Glutamatergic neuron (in vitro differentiated cells): ENCODE measurements around the gene ADD3. TPM values are rescaled to one million over a fixed set of nuclear protein-coding genes. Genes with fewer than 3 reads are reported as not detected.

Source experiments
- DNase-seq: peaks from one replicate; pipeline ENCODE4 v3.0.0; 2022
- H3K27ac Mint-ChIP-seq: one replicate; pipeline ENCODE4 v1.8.0; 2020; ENCODE audit warnings: mild to moderate bottlenecking, mixed read lengths, inconsistent platforms; ENCODE audit not compliant: unreplicated experiment
- H3K27me3 Mint-ChIP-seq: one replicate; pipeline ENCODE4 v1.8.0; 2020; ENCODE audit warnings: mild to moderate bottlenecking, moderate library complexity, mixed read lengths, inconsistent platforms; ENCODE audit not compliant: unreplicated experiment
- H3K36me3 Mint-ChIP-seq: one replicate; pipeline ENCODE4 v1.8.0; 2020; ENCODE audit warnings: mild to moderate bottlenecking, mixed read lengths, inconsistent platforms; ENCODE audit not compliant: unreplicated experiment
- H3K4me1 Mint-ChIP-seq: one replicate; pipeline ENCODE4 v1.8.0; 2020; ENCODE audit warnings: mild to moderate bottlenecking, low read depth, mixed read lengths, inconsistent platforms; ENCODE audit not compliant: unreplicated experiment
- H3K4me3 Mint-ChIP-seq: one replicate; pipeline ENCODE4 v1.8.0; 2020; ENCODE audit warnings: mild to moderate bottlenecking, mixed read lengths, inconsistent platforms; ENCODE audit not compliant: unreplicated experiment
- H3K9me3 Mint-ChIP-seq: one replicate; pipeline ENCODE4 v1.8.0; 2020; ENCODE audit warnings: mild to moderate bottlenecking, moderate library complexity, mixed read lengths, inconsistent platforms; ENCODE audit not compliant: unreplicated experiment
- total RNA-seq: library from RNA; stranded (reverse); fragmentation: NEBNext Ultra II Directional; extraction: Animal tissue kit (Norgen Biotek cat#: 25700); gene quantifications from one replicate; pipeline ENCODE4 v1.2.1, GENCODE V29; 2021; ENCODE audit not compliant: unreplicated experiment
- TF ChIP-seq, protein P1 (sequence below): fragments of 200-600 bp; sonication (generic); IDR thresholded peaks from one replicate; pipeline ENCODE4 v1.5.0; 2021; ENCODE audit not compliant: partially characterized antibody, unreplicated experiment

The ADD3 gene
- total RNA-seq, 1 donor from 2014 or later, result 22.8 TPM

DNA sequence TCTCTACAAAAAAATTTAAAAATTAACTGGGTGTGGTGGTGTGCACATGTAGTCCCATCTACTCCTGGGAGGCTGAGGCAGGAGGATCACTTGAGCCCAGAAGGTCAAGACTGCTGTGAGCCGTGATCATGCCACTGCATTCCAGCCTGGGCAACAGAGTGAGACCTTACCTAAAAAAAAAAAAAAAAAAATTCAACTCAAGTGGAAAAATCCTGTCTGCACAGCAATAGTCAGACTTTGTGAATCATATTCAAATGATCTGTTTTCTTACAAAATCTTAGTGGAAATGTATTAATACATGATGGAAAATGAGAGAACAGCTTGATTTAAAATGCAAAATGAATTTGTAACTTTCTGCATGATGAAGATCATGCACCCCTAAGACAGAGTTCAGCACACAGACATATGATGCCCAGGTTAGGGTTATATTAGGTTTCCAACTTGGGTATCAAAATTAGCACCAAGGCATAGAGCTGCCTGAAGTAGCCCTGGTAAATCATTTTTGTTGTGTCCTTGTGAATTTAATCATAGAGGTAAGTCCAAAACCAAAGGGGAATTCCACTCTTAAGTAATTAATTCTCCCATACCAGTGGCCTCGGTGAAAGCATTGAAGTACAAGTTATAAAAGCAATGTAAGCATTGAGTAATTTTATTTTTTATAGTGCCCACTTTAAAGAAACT is 93.8 kb downstream of the ADD3 start:
- H3K27me3 Mint-ChIP-seq, result no peaks in the 10 kb centered on the region
- peaks cover 2% of the 10 kb centered on the region for H3K4me1 Mint-ChIP-seq
- no peak for DNase-seq
- H3K27ac Mint-ChIP-seq, result no peak overlapping the region
- H3K4me3 Mint-ChIP-seq, result no peak overlapping the region
- H3K9me3 Mint-ChIP-seq, result no peaks in the 10 kb centered on the region
- TF ChIP-seq, protein P1, sequence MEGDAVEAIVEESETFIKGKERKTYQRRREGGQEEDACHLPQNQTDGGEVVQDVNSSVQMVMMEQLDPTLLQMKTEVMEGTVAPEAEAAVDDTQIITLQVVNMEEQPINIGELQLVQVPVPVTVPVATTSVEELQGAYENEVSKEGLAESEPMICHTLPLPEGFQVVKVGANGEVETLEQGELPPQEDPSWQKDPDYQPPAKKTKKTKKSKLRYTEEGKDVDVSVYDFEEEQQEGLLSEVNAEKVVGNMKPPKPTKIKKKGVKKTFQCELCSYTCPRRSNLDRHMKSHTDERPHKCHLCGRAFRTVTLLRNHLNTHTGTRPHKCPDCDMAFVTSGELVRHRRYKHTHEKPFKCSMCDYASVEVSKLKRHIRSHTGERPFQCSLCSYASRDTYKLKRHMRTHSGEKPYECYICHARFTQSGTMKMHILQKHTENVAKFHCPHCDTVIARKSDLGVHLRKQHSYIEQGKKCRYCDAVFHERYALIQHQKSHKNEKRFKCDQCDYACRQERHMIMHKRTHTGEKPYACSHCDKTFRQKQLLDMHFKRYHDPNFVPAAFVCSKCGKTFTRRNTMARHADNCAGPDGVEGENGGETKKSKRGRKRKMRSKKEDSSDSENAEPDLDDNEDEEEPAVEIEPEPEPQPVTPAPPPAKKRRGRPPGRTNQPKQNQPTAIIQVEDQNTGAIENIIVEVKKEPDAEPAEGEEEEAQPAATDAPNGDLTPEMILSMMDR, result no peak
- H3K36me3 Mint-ChIP-seq, result no peaks in the 10 kb centered on the region

DNA sequence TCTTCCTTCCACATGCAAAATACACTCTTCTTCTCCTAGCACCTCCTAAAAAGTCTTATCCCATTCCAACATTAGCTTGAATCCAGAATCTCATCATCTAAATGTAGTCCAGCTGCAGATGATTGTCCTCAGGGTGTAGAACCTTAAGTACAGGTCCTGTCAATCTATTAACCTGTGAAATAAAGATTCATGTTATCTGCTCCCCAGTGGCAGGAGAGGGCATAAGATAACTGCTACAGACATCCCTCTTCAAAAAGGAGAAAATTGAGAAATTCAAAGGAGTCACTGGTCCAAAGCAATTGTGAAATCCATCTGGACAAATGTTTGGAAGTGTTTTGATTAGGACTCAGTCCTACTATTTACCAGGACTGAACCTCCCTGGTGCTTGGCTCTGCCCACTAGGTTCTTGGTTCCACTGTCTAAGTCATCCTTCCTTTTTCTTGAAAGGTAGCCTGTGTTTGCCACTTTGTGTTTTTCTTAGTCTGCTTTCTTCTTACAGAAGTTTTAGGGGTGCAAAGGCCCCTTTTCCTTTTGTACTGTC is 96.2 kb downstream of the ADD3 start:
- H3K27me3 Mint-ChIP-seq, result no peaks in the 10 kb centered on the region
- no peak overlapping the region for H3K4me3 Mint-ChIP-seq
- no peaks in the 10 kb centered on the region for H3K4me1 Mint-ChIP-seq
- H3K27ac Mint-ChIP-seq, result no peak overlapping the region
- no peaks in the 10 kb centered on the region for H3K36me3 Mint-ChIP-seq
- H3K9me3 Mint-ChIP-seq, result no peaks in the 10 kb centered on the region
- TF ChIP-seq, protein P1, result no peak
- DNase-seq, result no peak

DNA sequence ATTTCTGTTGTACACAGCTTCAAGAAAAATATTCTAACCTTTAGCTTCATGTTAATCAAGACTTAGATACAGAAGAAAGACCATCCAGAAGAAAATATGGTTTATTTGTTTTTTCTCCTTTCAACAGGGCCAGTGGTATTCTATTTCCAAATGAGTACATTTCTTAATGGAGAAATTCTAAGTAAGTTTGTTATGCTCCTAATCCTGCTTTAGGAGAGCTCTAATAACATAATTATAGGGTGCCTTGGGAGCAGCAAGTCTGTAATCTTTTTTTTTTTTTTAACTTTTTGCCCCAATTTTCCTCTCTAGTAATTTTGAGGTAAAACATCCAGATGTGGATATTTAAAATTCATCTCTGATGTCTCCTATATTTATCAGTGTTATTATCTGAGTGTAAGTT is 98.1 kb downstream of the ADD3 start:
- DNase-seq, result no peak
- no peaks in the 10 kb centered on the region for H3K27me3 Mint-ChIP-seq
- H3K27ac Mint-ChIP-seq, result no peak overlapping the region
- H3K4me1 Mint-ChIP-seq, result no peaks in the 10 kb centered on the region
- H3K4me3 Mint-ChIP-seq, result no peak overlapping the region
- TF ChIP-seq, protein P1, result no peak
- H3K9me3 Mint-ChIP-seq, result no peaks in the 10 kb centered on the region
- no peaks in the 10 kb centered on the region for H3K36me3 Mint-ChIP-seq

DNA sequence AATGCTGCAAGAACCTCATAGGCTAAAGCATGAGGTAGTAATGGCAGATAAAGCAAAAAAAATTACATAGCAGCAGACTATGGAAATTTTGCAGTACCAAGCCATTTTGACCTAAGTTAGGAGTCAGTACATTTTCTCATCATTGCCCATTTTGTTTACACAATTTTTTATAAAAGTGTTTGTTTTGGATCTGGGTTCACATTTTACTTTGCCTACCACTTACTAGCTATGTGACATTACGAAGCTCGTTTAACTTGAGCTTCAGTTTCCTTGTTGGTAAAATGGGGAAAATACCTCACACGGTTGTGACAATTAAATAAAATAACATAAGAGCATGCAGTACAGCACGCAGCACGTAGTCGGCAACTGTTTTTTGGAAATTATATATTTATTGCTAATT is 99.6 kb downstream of the ADD3 start:
- no peak for DNase-seq
- Mint-ChIP-seq H3K4me1 (no peaks in the 10 kb centered on the region), H3K36me3 (no peaks in the 10 kb centered on the region), H3K27ac (no peak overlapping the region), H3K27me3 (no peaks in the 10 kb centered on the region), H3K4me3 (no peak overlapping the region), H3K9me3 (no peaks in the 10 kb centered on the region)
- TF ChIP-seq, protein P1, result no peak

DNA sequence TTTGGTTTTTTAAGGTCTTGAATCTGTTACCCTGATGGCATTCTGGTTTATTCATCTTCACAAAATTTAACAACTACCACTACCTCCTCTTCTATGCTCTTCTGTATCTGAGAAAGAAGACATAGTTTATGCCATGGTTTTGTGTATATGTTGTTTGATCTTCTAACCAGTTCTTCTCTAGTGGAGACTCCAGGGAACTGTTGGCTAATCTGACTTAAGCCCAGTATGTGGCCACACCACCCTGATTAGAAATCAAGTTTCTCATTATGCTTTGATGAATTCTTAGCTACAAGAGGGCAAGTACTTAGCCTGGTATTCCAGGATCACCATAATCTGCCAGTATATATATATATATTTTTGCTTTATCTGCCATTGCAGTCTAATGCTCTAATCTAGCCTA is 100.1 kb downstream of the ADD3 start:
- no peaks in the 10 kb centered on the region for H3K36me3 Mint-ChIP-seq
- H3K4me3 Mint-ChIP-seq, result no peak overlapping the region
- TF ChIP-seq, protein P1, result no peak
- no peaks in the 10 kb centered on the region for H3K27me3 Mint-ChIP-seq
- H3K27ac Mint-ChIP-seq, result no peak overlapping the region
- no peak for DNase-seq
- no peaks in the 10 kb centered on the region for H3K4me1 Mint-ChIP-seq
- no peaks in the 10 kb centered on the region for H3K9me3 Mint-ChIP-seq
